ENCODE data around the gene PXDC1.

DNA sequence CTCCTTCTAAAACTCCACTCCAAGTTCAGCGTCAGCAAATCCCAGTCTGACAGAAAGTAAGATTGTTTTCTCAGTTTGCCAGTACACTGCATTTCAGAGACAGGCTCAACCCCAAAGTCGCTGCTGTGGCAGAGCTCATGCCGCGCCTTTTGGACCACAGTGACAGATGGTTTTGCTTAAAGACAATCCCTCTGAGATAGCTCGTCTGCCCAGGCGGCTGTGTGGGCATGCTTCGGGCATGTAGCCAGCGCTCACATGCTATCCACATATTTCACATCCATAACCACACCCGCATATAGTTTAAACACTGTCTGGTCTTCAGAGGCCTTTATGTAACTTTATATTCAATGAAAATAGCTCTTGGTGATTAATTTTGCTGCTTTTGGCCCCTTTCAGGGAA is 14.7 kb upstream of the PXDC1 start:
- no peak for TF ChIP-seq POLR2A (IDR thresholded peaks at IDR 0.05)
- TF ChIP-seq, protein P1, sequence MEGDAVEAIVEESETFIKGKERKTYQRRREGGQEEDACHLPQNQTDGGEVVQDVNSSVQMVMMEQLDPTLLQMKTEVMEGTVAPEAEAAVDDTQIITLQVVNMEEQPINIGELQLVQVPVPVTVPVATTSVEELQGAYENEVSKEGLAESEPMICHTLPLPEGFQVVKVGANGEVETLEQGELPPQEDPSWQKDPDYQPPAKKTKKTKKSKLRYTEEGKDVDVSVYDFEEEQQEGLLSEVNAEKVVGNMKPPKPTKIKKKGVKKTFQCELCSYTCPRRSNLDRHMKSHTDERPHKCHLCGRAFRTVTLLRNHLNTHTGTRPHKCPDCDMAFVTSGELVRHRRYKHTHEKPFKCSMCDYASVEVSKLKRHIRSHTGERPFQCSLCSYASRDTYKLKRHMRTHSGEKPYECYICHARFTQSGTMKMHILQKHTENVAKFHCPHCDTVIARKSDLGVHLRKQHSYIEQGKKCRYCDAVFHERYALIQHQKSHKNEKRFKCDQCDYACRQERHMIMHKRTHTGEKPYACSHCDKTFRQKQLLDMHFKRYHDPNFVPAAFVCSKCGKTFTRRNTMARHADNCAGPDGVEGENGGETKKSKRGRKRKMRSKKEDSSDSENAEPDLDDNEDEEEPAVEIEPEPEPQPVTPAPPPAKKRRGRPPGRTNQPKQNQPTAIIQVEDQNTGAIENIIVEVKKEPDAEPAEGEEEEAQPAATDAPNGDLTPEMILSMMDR (IDR thresholded peaks at IDR 0.05 in 8 of 11, conservative IDR thresholded peaks at IDR 0.05 in 3 of 11): no peak
